Endothelial cell of umbilical vein (primary cell): ENCODE results near the gene APOL4. TPM values are rescaled to one million over a fixed set of nuclear protein-coding genes. Genes with fewer than 3 reads are reported as not detected.

Experiments
- BruUV-seq: library from RNA; stranded (reverse); fragments of 400-500 nt; replicated peaks from 2 replicates; lab custom pipeline; 2021; lab: Mats Ljungman, UMichigan
- CTCF ChIA-PET: fragments of 300-600, 350-600 bp; sonication (Branson Sonifier 250); formaldehyde crosslinking; loops from one replicate; lab custom pipeline; 2021; ENCODE audit warnings: antibody characterized with exemption, inconsistent platforms; lab: Charles Lee
- POLR2A ChIA-PET: fragments of 300-600, 350-600 bp; sonication (Branson Sonifier 250); formaldehyde crosslinking; loops from one replicate; lab custom pipeline; 2021; ENCODE audit warnings: antibody characterized with exemption, inconsistent platforms; lab: Charles Lee
- DNase-seq: peaks from one replicate; pipeline ENCODE4 v3.0.0-alpha.2; 2011; ENCODE audit warnings: low read depth, low spot score
- FAIRE-seq: peaks from 2 replicates; lab custom pipeline; 2011; peaks lifted over from hg19 to GRCh38; lab: Jason Lieb, UNC
- H2AFZ ChIP-seq: 2 replicates; pipeline ENCODE4 v1.6.0; 2012; ENCODE audit warnings: low read depth, low read length, control low read depth, inconsistent platforms
- H3K27ac ChIP-seq: 2 replicates; pipeline ENCODE4 v1.5.1; 2011; ENCODE audit warnings: low read depth, mild to moderate bottlenecking, control low read depth, low read length, moderate library complexity; ENCODE audit not compliant: insufficient read depth
- H3K27me3 ChIP-seq, 2 experiments: 2 replicates each; pipeline versions ENCODE4 v1.6.0 to v1.6.1; 2011; ENCODE audit warnings: low read length in 2 of 2, mixed read lengths in 1 of 2; ENCODE audit not compliant: control insufficient read depth in 2 of 2, insufficient read depth in 2 of 2
- H3K36me3 ChIP-seq, 2 experiments: 2 replicates in 1 of 2; 3 replicates in 1 of 2; pipeline ENCODE4 v1.5.1; 2011; ENCODE audit warnings: low read length in 2 of 2, mild to moderate bottlenecking in 1 of 2, moderate library complexity in 1 of 2; ENCODE audit not compliant: control insufficient read depth in 2 of 2, insufficient read depth in 2 of 2; ENCODE audit errors: extremely low read depth in 1 of 2
- H3K4me1 ChIP-seq: 3 replicates; pipeline ENCODE4 v1.5.1; 2011; ENCODE audit warnings: mild to moderate bottlenecking, low read length; ENCODE audit not compliant: control insufficient read depth, insufficient read depth; ENCODE audit errors: extremely low read depth
- H3K4me2 ChIP-seq: 2 replicates; pipeline ENCODE4 v1.6.1; 2011; ENCODE audit warnings: low read length, control low read depth, mixed read lengths; ENCODE audit not compliant: insufficient read depth
- H3K4me3 ChIP-seq, 3 experiments: fragments of 200-600 bp in 1 of 3; sonication (generic), shearing (Covaris generic) in 1 of 3; replicated peaks in 1 of 3; 2 replicates each; pipeline ENCODE4 v1.5.1; 2011 to 2016; ENCODE audit warnings: control low read depth in 3 of 3, low read length in 3 of 3, mild to moderate bottlenecking in 2 of 3, inconsistent platforms in 1 of 3, low read depth in 1 of 3, moderate library complexity in 1 of 3; ENCODE audit not compliant: insufficient read depth in 1 of 3
- H3K79me2 ChIP-seq: 2 replicates; pipeline ENCODE4 v1.6.0; 2012; ENCODE audit warnings: low read length, inconsistent platforms; ENCODE audit not compliant: control insufficient read depth, insufficient read depth
- H3K9ac ChIP-seq: replicated peaks from 2 replicates; pipeline ENCODE3; 2011; ENCODE audit warnings: low read length, control low read depth; ENCODE audit not compliant: insufficient read depth; ENCODE audit errors: extremely low read depth
- H3K9me1 ChIP-seq: replicated peaks from 3 replicates; pipeline ENCODE4 v1.6.0; 2011; ENCODE audit warnings: mild to moderate bottlenecking, low read length; ENCODE audit not compliant: control insufficient read depth, insufficient read depth; ENCODE audit errors: extremely low read depth
- H3K9me3 ChIP-seq: replicated peaks from 2 replicates; pipeline ENCODE4 v1.5.1; 2012; ENCODE audit warnings: low read length, inconsistent platforms; ENCODE audit not compliant: control insufficient read depth, insufficient read depth
- H4K20me1 ChIP-seq: replicated peaks from 2 replicates; pipeline ENCODE3; 2011; ENCODE audit warnings: mild to moderate bottlenecking, low read length; ENCODE audit not compliant: control insufficient read depth, insufficient read depth; ENCODE audit errors: extremely low read depth
- EZH2 ChIP-seq: IDR thresholded peaks from 2 replicates; pipeline ENCODE4 v1.6.1; 2012; ENCODE audit warnings: borderline replicate concordance, low read depth, mild to moderate bottlenecking, moderate library complexity, low read length, inconsistent platforms; ENCODE audit not compliant: severe bottlenecking
- FOS ChIP-seq: IDR thresholded peaks from 2 replicates; pipeline ENCODE4 v1.6.1; 2011; ENCODE audit warnings: mild to moderate bottlenecking, low read length, moderate library complexity, borderline replicate concordance; ENCODE audit not compliant: insufficient read depth
- GATA2 ChIP-seq: IDR thresholded peaks from 2 replicates; pipeline ENCODE4 v1.7.0; 2011; ENCODE audit warnings: low read depth, mild to moderate bottlenecking, moderate library complexity, mixed read lengths, low read length; ENCODE audit not compliant: insufficient read length, insufficient read depth
- JUN ChIP-seq: IDR thresholded peaks from 2 replicates; pipeline ENCODE4 v1.6.1; 2011; ENCODE audit warnings: borderline replicate concordance, low read depth; ENCODE audit not compliant: insufficient read length, insufficient read depth
- MYC ChIP-seq: IDR thresholded peaks from one replicate; pipeline ENCODE4 v1.6.1; 2011; ENCODE audit warnings: mild to moderate bottlenecking, low read depth, low read length
- POLR2A ChIP-seq: IDR thresholded peaks from 2 replicates; pipeline ENCODE4 v1.6.1; 2012; ENCODE audit warnings: low read depth, mild to moderate bottlenecking, control low read depth, low read length
- POLR2AphosphoS5 ChIP-seq: IDR thresholded peaks from 2 replicates; pipeline ENCODE4 v1.6.1; 2012; ENCODE audit warnings: low read depth, mild to moderate bottlenecking, control low read depth, low read length, moderate library complexity; ENCODE audit not compliant: insufficient read depth
- dilution Hi-C: fragments of 300-500 bp; cut with MboI; formaldehyde crosslinking; loops from one replicate; pipeline ENCODE4 v1.15.0; 2019; ENCODE audit warnings: low sequenced_read_pairs; ENCODE audit not compliant: extremely low pct_ligation_motif_present
- intact Hi-C: fragments of 100-400 bp; cut with micrococcal nuclease; formaldehyde crosslinking; loops from one replicate; pipeline ENCODE4 v1.10.0; 2022
- polyA plus RNA-seq, 4 experiments: library from polyadenylated mRNA; depleted of rRNA in 3 of 4; stranded (reverse) in 3 of 4; unstranded in 1 of 4; fragments of >200 nt; gene quantifications; 2 replicates each; pipeline versions ENCODE4 v1.2.1 to v1.2.3, GENCODE V29; 2011 to 2012; ENCODE audit warnings: missing spikeins in 1 of 4
- total RNA-seq: library from RNA; stranded (reverse); gene quantifications from 2 replicates; pipeline ENCODE4 v1.2.3, GENCODE V29; 2021
- TF ChIP-seq, protein P1 (sequence below): IDR thresholded peaks from 2 replicates; pipeline ENCODE4 v1.6.1; 2011; ENCODE audit not compliant: insufficient read depth, insufficient read length
- TF ChIP-seq, protein P2 (sequence below), 2 donors: IDR thresholded peaks; 1 replicate in 1 of 2; 2 replicates in 1 of 2; pipeline ENCODE4 v1.5.1; 2011; ENCODE audit warnings: low read length in 2 of 2, mild to moderate bottlenecking in 2 of 2, moderate library complexity in 2 of 2, control low read depth in 1 of 2, inconsistent platforms in 1 of 2, low read depth in 1 of 2; ENCODE audit not compliant: insufficient read depth in 1 of 2; ENCODE audit errors: extremely low read depth in 1 of 2

APOL4 gene
- total and polyA plus RNA-seq, 2 donors (not counting 3 experiments of a cell fraction or from before 2014, with no cell fraction given), result 0.33 to 0.97 TPM

DNA sequence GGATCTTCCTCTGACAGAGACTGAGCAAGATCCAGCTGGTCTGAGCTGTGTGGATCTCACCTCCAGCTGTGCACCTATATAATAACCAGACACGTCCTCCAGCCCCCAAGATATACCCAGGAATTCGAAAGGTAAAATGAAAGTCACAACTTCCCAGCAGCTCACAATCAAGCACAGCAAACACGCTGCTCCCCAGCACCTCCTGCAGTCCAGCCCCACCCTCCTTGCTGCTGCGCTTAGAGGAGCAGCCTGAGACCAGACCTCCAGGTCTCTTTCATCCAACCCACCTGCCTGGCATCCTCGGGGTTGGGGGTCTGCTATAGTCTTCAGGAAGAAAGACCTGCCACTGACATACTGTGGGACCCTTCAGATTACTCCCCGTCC, 3.0 kb upstream of the APOL4 start:
- no peak for TF ChIP-seq POLR2A
- no peak for TF ChIP-seq JUN
- no peak for TF ChIP-seq POLR2AphosphoS5
- TF ChIP-seq MYC, result no peak
- no peak for TF ChIP-seq GATA2
- no peak for TF ChIP-seq FOS
- TF ChIP-seq, protein P1, sequence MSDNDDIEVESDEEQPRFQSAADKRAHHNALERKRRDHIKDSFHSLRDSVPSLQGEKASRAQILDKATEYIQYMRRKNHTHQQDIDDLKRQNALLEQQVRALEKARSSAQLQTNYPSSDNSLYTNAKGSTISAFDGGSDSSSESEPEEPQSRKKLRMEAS, result no peak
- no peak for TF ChIP-seq EZH2
- TF ChIP-seq, protein P2, sequence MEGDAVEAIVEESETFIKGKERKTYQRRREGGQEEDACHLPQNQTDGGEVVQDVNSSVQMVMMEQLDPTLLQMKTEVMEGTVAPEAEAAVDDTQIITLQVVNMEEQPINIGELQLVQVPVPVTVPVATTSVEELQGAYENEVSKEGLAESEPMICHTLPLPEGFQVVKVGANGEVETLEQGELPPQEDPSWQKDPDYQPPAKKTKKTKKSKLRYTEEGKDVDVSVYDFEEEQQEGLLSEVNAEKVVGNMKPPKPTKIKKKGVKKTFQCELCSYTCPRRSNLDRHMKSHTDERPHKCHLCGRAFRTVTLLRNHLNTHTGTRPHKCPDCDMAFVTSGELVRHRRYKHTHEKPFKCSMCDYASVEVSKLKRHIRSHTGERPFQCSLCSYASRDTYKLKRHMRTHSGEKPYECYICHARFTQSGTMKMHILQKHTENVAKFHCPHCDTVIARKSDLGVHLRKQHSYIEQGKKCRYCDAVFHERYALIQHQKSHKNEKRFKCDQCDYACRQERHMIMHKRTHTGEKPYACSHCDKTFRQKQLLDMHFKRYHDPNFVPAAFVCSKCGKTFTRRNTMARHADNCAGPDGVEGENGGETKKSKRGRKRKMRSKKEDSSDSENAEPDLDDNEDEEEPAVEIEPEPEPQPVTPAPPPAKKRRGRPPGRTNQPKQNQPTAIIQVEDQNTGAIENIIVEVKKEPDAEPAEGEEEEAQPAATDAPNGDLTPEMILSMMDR (IDR thresholded peaks at IDR 0.05; ENCODE audit: extremely low read depth in 1 of 2, insufficient read depth in 1 of 2, low read depth in 1 of 2, low read length in 2 of 2), result no peak
- BruUV-seq, result no TSS peak
- CTCF ChIA-PET, result interaction anchor here (0.7 to 3.3 kb wide), 4 partner anchors 19 to 282 kb away, joined by 3 to 19 read pairs (median 6); partner anchors contain the start of gene APOL2

More for the DNA sequence above, 3.0 kb upstream of the APOL4 start:
- no peak overlapping the region for H3K4me3 ChIP-seq
- H4K20me1 ChIP-seq, result no peaks in the 10 kb centered on the region
- no peak overlapping the region for H3K27ac ChIP-seq
- dilution Hi-C loops (no loop called here), intact Hi-C loops (no loop called here)
- no peak overlapping the region for H2AFZ ChIP-seq
- peaks cover under 1 to 15% of the 10 kb centered on the region in 2 experiments for H3K27me3 ChIP-seq
- peaks cover 4% of the 10 kb centered on the region for H3K4me1 ChIP-seq
- no peaks in the 10 kb centered on the region for H3K79me2 ChIP-seq
- no peaks in the 10 kb centered on the region for H3K36me3 ChIP-seq
- POLR2A ChIA-PET, result no interaction called here
- DNase-seq (no peak), FAIRE-seq (no peak)
- H3K9me1 ChIP-seq, result no peaks in the 10 kb centered on the region
- no peak overlapping the region for H3K4me2 ChIP-seq
- no peak overlapping the region for H3K9ac ChIP-seq
- no peaks in the 10 kb centered on the region for H3K9me3 ChIP-seq
